K562 (cell line): ENCODE data around the gene LRRC74B. TPM values are rescaled to one million over a fixed set of nuclear protein-coding genes. Genes with fewer than 3 reads are reported as not detected.

ENCODE experiments used
- ATF4 ChIP-seq: fragments of 450-650 bp; formaldehyde crosslinking; IDR thresholded peaks from 2 replicates; pipeline ENCODE4 v1.4.0; 2022; ENCODE audit warnings: mild to moderate bottlenecking, moderate library complexity
- BHLHE40 ChIP-seq: IDR thresholded peaks from 2 replicates; pipeline ENCODE4 v1.6.1; 2011; ENCODE audit warnings: low read length, improper control_type of control experiment
- CREB3 ChIP-seq: fragments of 450-650 bp; conservative IDR thresholded peaks from 2 replicates; pipeline ENCODE4 v1.6.1; 2016; ENCODE audit warnings: missing genetic modification characterization, low read depth, mild to moderate bottlenecking, missing compliant biosample characterization, moderate library complexity
- CREB5 ChIP-seq: fragments of 250-450 bp; sonication (Bioruptor Pico); IDR thresholded peaks from 2 replicates; pipeline ENCODE4 v1.5.0; 2020; ENCODE audit warnings: mild to moderate bottlenecking
- CREBBP ChIP-seq: IDR thresholded peaks from one replicate; pipeline ENCODE4 v1.6.1; 2012; ENCODE audit warnings: low read depth, mild to moderate bottlenecking, control low read depth, inconsistent platforms, low read length
- ELK3 ChIP-seq: fragments of 450-650 bp; formaldehyde crosslinking; IDR thresholded peaks from 2 replicates; pipeline ENCODE4 v1.4.0; 2020; ENCODE audit warnings: mild to moderate bottlenecking
- FOXJ2 ChIP-seq: fragments of 200-800 bp; sonication (Bioruptor generic); IDR thresholded peaks from 2 replicates; pipeline ENCODE4 v1.6.1; 2016; ENCODE audit warnings: missing genetic modification characterization, missing compliant biosample characterization
- FOXM1 ChIP-seq, 2 experiments: fragments of 450-650 bp in 1 of 2; sonication (generic) in 1 of 2; formaldehyde crosslinking in 1 of 2; IDR thresholded peaks; 2 replicates each; pipeline versions ENCODE4 v1.6.1 to v1.9.0; 2017 to 2022; ENCODE audit warnings: low read depth in 2 of 2, mild to moderate bottlenecking in 2 of 2, missing genetic modification reagents in 1 of 2, moderate library complexity in 1 of 2
- HDGF ChIP-seq: fragments of 450-650 bp; IDR thresholded peaks from 2 replicates; pipeline ENCODE4 v1.6.1; 2016
- IRF9 ChIP-seq: fragments of 450-650 bp; IDR thresholded peaks from 2 replicates; pipeline ENCODE4 v1.6.1; 2016; ENCODE audit warnings: missing biosample characterization, missing genetic modification characterization
- MTA2 ChIP-seq: fragments of 450-650 bp; IDR thresholded peaks from 2 replicates; pipeline ENCODE4 v1.6.1; 2016; ENCODE audit warnings: low read depth
- NR2F6 ChIP-seq: fragments of 450-650 bp; formaldehyde crosslinking; IDR thresholded peaks from 2 replicates; pipeline ENCODE4 v1.4.0; 2020; ENCODE audit warnings: mild to moderate bottlenecking
- RBM15 ChIP-seq: fragments of 200-400 bp; formaldehyde crosslinking; IDR thresholded peaks from 2 replicates; pipeline ENCODE4 v1.6.1; 2018; ENCODE audit warnings: mild to moderate bottlenecking, low read length, moderate library complexity; ENCODE audit not compliant: insufficient read depth
- RBM34 ChIP-seq: fragments of 200-400 bp; formaldehyde crosslinking; IDR thresholded peaks from 2 replicates; pipeline ENCODE4 v1.6.1; 2018; ENCODE audit warnings: low read length, borderline replicate concordance; ENCODE audit not compliant: insufficient read depth
- SRSF1 ChIP-seq: fragments of 200-400 bp; formaldehyde crosslinking; IDR thresholded peaks from 2 replicates; pipeline ENCODE4 v1.6.1; 2017; ENCODE audit warnings: mild to moderate bottlenecking, low read depth, low read length, moderate library complexity
- TCF7 ChIP-seq: sonication (generic); IDR thresholded peaks from 2 replicates; pipeline ENCODE4 v1.6.1; 2016; ENCODE audit warnings: antibody characterized with exemption, borderline replicate concordance
- ZBTB2 ChIP-seq: fragments of 450-650 bp; IDR thresholded peaks from 2 replicates; pipeline ENCODE4 v1.6.1; 2016; ENCODE audit warnings: antibody characterized with exemption
- ZKSCAN1 ChIP-seq: fragments of 150-350 bp; IDR thresholded peaks from 2 replicates; pipeline ENCODE4 v1.6.1; 2016; ENCODE audit warnings: low read depth, low read length
- ZNF140 ChIP-seq: fragments of 250-450 bp; sonication (Bioruptor Pico); IDR thresholded peaks from 2 replicates; pipeline ENCODE4 v1.8.0; 2021; ENCODE audit warnings: moderate library complexity, mild to moderate bottlenecking, inconsistent platforms
- ZNF143 ChIP-seq: sonication (generic); formaldehyde crosslinking; IDR thresholded peaks from 2 replicates; pipeline ENCODE4 v1.9.0; 2022; ENCODE audit warnings: mild to moderate bottlenecking, missing genetic modification reagents
- ZNF175 ChIP-seq: fragments of 200-800 bp; sonication (Bioruptor generic); IDR thresholded peaks from 2 replicates; pipeline ENCODE4 v1.6.1; 2016; ENCODE audit warnings: low read depth, mild to moderate bottlenecking, missing genetic modification characterization, missing compliant biosample characterization
- ZNF644 ChIP-seq: fragments of 200-800 bp; sonication (Bioruptor generic); IDR thresholded peaks from 2 replicates; pipeline ENCODE4 v1.6.1; 2016; ENCODE audit warnings: low read depth, missing genetic modification characterization, missing compliant biosample characterization
- polyA plus RNA-seq, 8 experiments: library from polyadenylated mRNA; depleted of rRNA in 4 of 8; stranded (reverse) in 5 of 8; unstranded in 3 of 8; fragments of >200 nt; fragmentation: Nextera tagmentation in 2 of 8; fragmentation: Illumina TruSeq in 1 of 8; extraction: Ambion mirVana in 2 of 8; extraction: Trizol in 1 of 8; gene quantifications; 2 replicates each; pipeline versions ENCODE4 v1.2.1 to v1.2.3, GENCODE V29; 2011 to 2014; ENCODE audit warnings: inconsistent platforms in 1 of 8, missing spikeins in 1 of 8
- total RNA-seq, 7 experiments: library from RNA; depleted of rRNA in 6 of 7; stranded (reverse); fragments of >200 nt in 6 of 7; fragmentation: Illumina TruSeq in 2 of 7; extraction: Trizol in 2 of 7; gene quantifications; 2 replicates each; pipeline versions ENCODE4 v1.2.1 to v1.2.3, GENCODE V29; 2011 to 2021; ENCODE audit warnings: low replicate concordance in 1 of 7

LRRC74B gene
- total and polyA plus RNA-seq, 9 of the 15 experiments (the other 6 are each of a cell fraction or from before 2014, with no cell fraction given): not detected

- TF ChIP-seq ZBTB2 (no peak), ELK3 (CRISPR knock-in tag) (no peak), HDGF (no peak), ZKSCAN1 (no peak), BHLHE40 (peak; percentile 89), CREB5 (no peak), ZNF140 (CRISPR knock-in tag) (no peak), ZNF644 (tag) (no peak), IRF9 (tag) (no peak), SRSF1 (no peak), ZNF143 (CRISPR knock-in tag) (peak; percentile 28; the same call in 1 of the 2 replicates), ZNF175 (peak; percentile 69; the same call in 1 of the 2 replicates), TCF7 (no peak), CREB3 (tag) (no peak), NR2F6 (CRISPR knock-in tag) (peak; percentile 28; the same call in 1 of the 2 replicates), FOXM1 (IDR thresholded peaks at IDR 0.05; ENCODE audit: low read depth) (no peak), FOXM1 (CRISPR knock-in tag; IDR thresholded peaks at IDR 0.05; ENCODE audit: low read depth) (no peak), RBM15 (no peak), RBM34 (no peak), CREBBP (no peak), MTA2 (no peak), FOXJ2 (tag) (no peak), ATF4 (CRISPR knock-in tag) (no peak)
These were observed 57.0 kb downstream of the LRRC74B start (continued) for GRCh38 chr22:21102659-21103267.
